Natural killer cell (primary cell): ENCODE data around the gene KLF8. TPM values are rescaled to one million over a fixed set of nuclear protein-coding genes. Genes with fewer than 3 reads are reported as not detected.

ENCODE experiments used
- ATAC-seq, 3 donors: fragments of 150-1000 bp in 2 of 3; fragments of 200-7000 bp in 1 of 3; cut with Tn5 transposase; 1 replicate in 1 of 3; 2 replicates in 2 of 3; pipeline ENCODE4 v1.10.0; 2021; ENCODE audit warnings: mild to moderate bottlenecking in 2 of 3, moderate library complexity in 2 of 3
- DNase-seq, 2 donors: peaks; one replicate each; pipeline versions ENCODE4 v3.0.0 to v3.0.0-alpha.2; 2013 to 2021; ENCODE audit warnings: mixed read lengths in 1 of 2
- H3K27ac ChIP-seq: one replicate; pipeline ENCODE4 v1.5.1; 2013; ENCODE audit warnings: mild to moderate bottlenecking, low read length
- H3K27me3 ChIP-seq: one replicate; pipeline ENCODE4 v1.6.1; 2013; ENCODE audit warnings: low read length; ENCODE audit not compliant: control insufficient read depth, insufficient read depth
- H3K36me3 ChIP-seq: one replicate; pipeline ENCODE4 v1.6.1; 2013; ENCODE audit warnings: low read length; ENCODE audit not compliant: control insufficient read depth, insufficient read depth
- H3K4me1 ChIP-seq: one replicate; pipeline ENCODE4 v1.6.1; 2013; ENCODE audit warnings: low read length; ENCODE audit not compliant: control insufficient read depth, insufficient read depth
- H3K4me3 ChIP-seq: one replicate; pipeline ENCODE4 v1.5.1; 2013; ENCODE audit warnings: low read length
- H3K9me3 ChIP-seq: one replicate; pipeline ENCODE4 v1.6.1; 2013; ENCODE audit warnings: low read length; ENCODE audit not compliant: control insufficient read depth, insufficient read depth
- H3K27ac Mint-ChIP-seq, 2 donors: one replicate each; pipeline ENCODE4 v1.8.0; 2022; ENCODE audit warnings: mild to moderate bottlenecking in 2 of 2, mixed read lengths in 2 of 2, moderate library complexity in 1 of 2
- H3K27me3 Mint-ChIP-seq, 2 donors: one replicate each; pipeline ENCODE4 v1.8.0; 2022; ENCODE audit warnings: low read depth in 2 of 2, mixed read lengths in 2 of 2
- H3K36me3 Mint-ChIP-seq: one replicate; pipeline ENCODE4 v1.8.0; 2022; ENCODE audit warnings: mixed read lengths
- H3K4me1 Mint-ChIP-seq, 2 donors: one replicate each; pipeline ENCODE4 v1.8.0; 2022; ENCODE audit warnings: mixed read lengths in 2 of 2
- H3K4me3 Mint-ChIP-seq: one replicate; pipeline ENCODE4 v1.8.0; 2022; ENCODE audit warnings: mild to moderate bottlenecking, moderate library complexity, mixed read lengths
- H3K9me3 Mint-ChIP-seq, 2 donors: one replicate each; pipeline ENCODE4 v1.8.0; 2022; ENCODE audit warnings: mixed read lengths in 2 of 2
- intact Hi-C: fragments of 100-400 bp; cut with micrococcal nuclease; formaldehyde crosslinking; loops from one replicate; pipeline ENCODE4 v1.14.2; 2022
- total RNA-seq, 4 donors: library from RNA; stranded (reverse); fragments of 120-200 nt in 1 of 4; gene quantifications; one replicate each; pipeline versions ENCODE4 v1.2.3 to v1.2.4, GENCODE V29; 2013 to 2022
- TF ChIP-seq, protein P1 (sequence below): fragments of 200-600 bp; IDR thresholded peaks from one replicate; pipeline ENCODE4 v1.8.0; 2022; ENCODE audit warnings: antibody characterized with exemption

Gene KLF8
- total RNA-seq, 3 donors from 2014 or later (not counting 1 experiment from before 2014, with no cell fraction given), result 6.7 to 11.9 (median 11.2) TPM

GRCh38 chrX:56319165-56319564 is 87.0 kb downstream of the KLF8 start:
- Histone ChIP-seq H3K27me3 (no peaks in the 10 kb centered on the region), H3K36me3 (no peaks in the 10 kb centered on the region), H3K27ac (no peak overlapping the region), H3K4me3 (no peak overlapping the region), H3K9me3 (no peaks in the 10 kb centered on the region), H3K4me1 (no peaks in the 10 kb centered on the region)
- Mint-ChIP-seq H3K4me3 (no peak overlapping the region), H3K9me3 (no peaks in the 10 kb centered on the region), H3K4me1 (no peaks in the 10 kb centered on the region), H3K36me3 (no peaks in the 10 kb centered on the region), H3K27me3 (peaks cover 2 to 10% of the 10 kb centered on the region in 2 donors), H3K27ac (no peak overlapping the region)
- no peak for DNase-seq
- intact Hi-C loops, result no loop called here
- TF ChIP-seq, protein P1, sequence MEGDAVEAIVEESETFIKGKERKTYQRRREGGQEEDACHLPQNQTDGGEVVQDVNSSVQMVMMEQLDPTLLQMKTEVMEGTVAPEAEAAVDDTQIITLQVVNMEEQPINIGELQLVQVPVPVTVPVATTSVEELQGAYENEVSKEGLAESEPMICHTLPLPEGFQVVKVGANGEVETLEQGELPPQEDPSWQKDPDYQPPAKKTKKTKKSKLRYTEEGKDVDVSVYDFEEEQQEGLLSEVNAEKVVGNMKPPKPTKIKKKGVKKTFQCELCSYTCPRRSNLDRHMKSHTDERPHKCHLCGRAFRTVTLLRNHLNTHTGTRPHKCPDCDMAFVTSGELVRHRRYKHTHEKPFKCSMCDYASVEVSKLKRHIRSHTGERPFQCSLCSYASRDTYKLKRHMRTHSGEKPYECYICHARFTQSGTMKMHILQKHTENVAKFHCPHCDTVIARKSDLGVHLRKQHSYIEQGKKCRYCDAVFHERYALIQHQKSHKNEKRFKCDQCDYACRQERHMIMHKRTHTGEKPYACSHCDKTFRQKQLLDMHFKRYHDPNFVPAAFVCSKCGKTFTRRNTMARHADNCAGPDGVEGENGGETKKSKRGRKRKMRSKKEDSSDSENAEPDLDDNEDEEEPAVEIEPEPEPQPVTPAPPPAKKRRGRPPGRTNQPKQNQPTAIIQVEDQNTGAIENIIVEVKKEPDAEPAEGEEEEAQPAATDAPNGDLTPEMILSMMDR, result no peak
- no peak for ATAC-seq
